ENCODE results near the gene PLCB4. TPM values are rescaled to one million over a fixed set of nuclear protein-coding genes. Genes with fewer than 3 reads are reported as not detected.

PLCB4 gene
- total RNA-seq, 1 donor from 2014 or later, result 19.9 TPM

DNA sequence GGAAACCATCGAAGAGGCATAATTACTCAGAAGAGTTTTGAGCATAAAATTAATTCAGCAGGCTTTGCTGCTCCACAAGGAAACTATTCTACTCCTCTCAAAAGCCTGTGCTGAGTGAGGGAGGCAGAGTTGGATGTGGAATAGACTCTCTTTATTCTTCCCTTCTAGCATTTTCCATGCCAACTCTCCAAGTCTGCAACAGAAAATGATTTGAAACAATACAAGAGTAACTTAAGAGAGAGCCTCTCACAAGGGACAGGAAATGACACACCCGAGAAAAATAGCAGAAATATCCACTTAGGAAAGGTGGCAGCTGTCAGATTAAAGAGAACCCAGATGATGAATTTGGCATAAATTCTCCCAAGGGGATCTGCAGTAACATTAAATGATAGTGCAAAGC lies 419.2 kb downstream of the PLCB4 start:
- no peak overlapping the region for H3K4me3 ChIP-seq (ENCODE audit: low read depth, low read length)
- no peaks in the 10 kb centered on the region for H3K27me3 ChIP-seq (ENCODE audit: control insufficient read depth, insufficient read depth, low read length)
- TF ChIP-seq, protein P1, sequence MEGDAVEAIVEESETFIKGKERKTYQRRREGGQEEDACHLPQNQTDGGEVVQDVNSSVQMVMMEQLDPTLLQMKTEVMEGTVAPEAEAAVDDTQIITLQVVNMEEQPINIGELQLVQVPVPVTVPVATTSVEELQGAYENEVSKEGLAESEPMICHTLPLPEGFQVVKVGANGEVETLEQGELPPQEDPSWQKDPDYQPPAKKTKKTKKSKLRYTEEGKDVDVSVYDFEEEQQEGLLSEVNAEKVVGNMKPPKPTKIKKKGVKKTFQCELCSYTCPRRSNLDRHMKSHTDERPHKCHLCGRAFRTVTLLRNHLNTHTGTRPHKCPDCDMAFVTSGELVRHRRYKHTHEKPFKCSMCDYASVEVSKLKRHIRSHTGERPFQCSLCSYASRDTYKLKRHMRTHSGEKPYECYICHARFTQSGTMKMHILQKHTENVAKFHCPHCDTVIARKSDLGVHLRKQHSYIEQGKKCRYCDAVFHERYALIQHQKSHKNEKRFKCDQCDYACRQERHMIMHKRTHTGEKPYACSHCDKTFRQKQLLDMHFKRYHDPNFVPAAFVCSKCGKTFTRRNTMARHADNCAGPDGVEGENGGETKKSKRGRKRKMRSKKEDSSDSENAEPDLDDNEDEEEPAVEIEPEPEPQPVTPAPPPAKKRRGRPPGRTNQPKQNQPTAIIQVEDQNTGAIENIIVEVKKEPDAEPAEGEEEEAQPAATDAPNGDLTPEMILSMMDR (IDR thresholded peaks at IDR 0.05; ENCODE audit: insufficient read depth, low read length, poor library complexity, severe bottlenecking), result no peak
- no peak for DNase-seq (ENCODE audit: low read depth)
- no peaks in the 10 kb centered on the region for H3K36me3 ChIP-seq (ENCODE audit: control insufficient read depth, insufficient read depth, low read length)

DNA sequence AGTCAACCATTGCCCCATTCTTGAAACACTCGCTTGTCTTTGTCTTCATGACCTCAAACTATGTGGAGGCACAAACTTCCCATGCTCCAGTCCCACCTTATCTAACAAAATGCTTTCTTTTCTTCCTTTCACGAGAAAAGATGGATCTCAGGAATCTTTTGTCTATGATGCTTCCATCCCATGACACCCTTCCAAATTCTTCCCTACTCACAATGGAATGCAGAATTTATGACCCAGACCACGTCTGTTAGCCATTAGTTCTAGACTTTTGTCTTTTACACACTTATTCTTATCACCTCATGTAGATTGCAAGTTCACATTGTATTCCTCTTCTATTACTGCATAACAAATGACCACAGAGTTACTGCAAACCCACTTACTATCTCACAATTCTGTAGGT lies 421.3 kb downstream of the PLCB4 start:
- H3K27me3 ChIP-seq (ENCODE audit: control insufficient read depth, insufficient read depth, low read length), result no peaks in the 10 kb centered on the region
- TF ChIP-seq, protein P1 (IDR thresholded peaks at IDR 0.05; ENCODE audit: insufficient read depth, low read length, poor library complexity, severe bottlenecking), result no peak
- H3K36me3 ChIP-seq (ENCODE audit: control insufficient read depth, insufficient read depth, low read length), result no peaks in the 10 kb centered on the region
- H3K4me3 ChIP-seq (ENCODE audit: low read depth, low read length), result no peak overlapping the region
- no peak for DNase-seq (ENCODE audit: low read depth)

DNA sequence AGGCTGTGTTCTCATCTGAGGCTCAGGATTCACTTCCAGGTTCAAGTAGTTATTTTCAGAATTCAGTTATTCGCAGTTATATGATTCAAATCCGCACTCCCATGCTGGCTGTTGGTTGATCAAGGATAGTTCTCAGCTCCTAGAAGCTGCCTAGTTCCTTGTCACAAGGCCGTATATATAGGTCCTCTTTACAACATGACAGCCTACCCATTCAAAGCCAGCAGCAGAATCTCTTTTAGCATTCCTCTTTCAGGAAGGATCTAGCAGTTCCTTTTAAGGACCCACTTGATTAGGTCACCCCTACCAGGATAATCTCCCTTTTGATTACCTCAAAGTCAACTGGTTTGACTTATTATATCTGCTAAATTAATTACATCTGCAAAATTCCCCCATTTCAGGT lies 421.7 kb downstream of the PLCB4 start:
- DNase-seq (ENCODE audit: low read depth), result no peak
- Histone ChIP-seq H3K4me3 (ENCODE audit: low read depth, low read length) (no peak overlapping the region), H3K27me3 (ENCODE audit: control insufficient read depth, insufficient read depth, low read length) (no peaks in the 10 kb centered on the region), H3K36me3 (ENCODE audit: control insufficient read depth, insufficient read depth, low read length) (no peaks in the 10 kb centered on the region)
- TF ChIP-seq, protein P1 (IDR thresholded peaks at IDR 0.05; ENCODE audit: insufficient read depth, low read length, poor library complexity, severe bottlenecking), result no peak

DNA sequence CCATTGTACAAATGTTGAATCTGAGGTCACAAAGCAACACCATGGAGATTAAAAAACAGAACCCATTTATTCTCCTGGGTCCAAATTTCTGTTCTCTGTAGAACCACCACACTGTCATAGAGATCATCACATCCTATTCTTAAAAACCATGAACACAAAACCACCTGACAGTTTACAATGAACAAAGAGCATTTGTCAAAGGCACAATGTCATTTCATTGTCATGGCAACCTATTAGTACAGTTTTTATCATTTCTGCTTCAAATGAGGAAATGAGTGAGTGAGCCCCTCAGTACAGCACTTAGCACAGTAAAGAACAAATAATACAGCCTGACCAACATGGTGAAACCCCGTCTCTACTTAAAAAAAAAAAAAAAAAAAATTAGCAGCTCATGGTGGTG lies 422.4 kb downstream of the PLCB4 start:
- H3K4me3 ChIP-seq (ENCODE audit: low read depth, low read length), result no peak overlapping the region
- TF ChIP-seq, protein P1 (IDR thresholded peaks at IDR 0.05; ENCODE audit: insufficient read depth, low read length, poor library complexity, severe bottlenecking), result no peak
- no peaks in the 10 kb centered on the region for H3K27me3 ChIP-seq (ENCODE audit: control insufficient read depth, insufficient read depth, low read length)
- no peaks in the 10 kb centered on the region for H3K36me3 ChIP-seq (ENCODE audit: control insufficient read depth, insufficient read depth, low read length)
- DNase-seq (ENCODE audit: low read depth), result no peak

DNA sequence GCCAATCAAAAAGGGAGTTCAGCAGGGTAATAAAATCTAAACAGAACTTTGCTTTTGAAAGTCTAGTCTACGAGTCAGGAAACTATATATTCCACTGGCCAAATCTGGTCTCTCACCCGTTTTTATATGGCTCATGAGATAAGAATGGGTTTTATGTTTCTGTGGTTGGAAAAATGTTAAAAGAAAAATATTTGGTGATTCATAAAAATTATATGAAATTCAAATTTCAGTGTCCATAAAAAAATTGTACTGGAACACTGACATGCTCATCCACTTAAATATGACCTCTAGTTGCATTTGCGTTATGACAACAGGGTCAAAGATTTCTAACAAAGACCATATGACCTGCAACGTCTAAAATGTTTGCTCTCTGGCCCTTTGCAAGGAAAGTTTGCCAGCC lies 423.2 kb downstream of the PLCB4 start:
- TF ChIP-seq, protein P1 (IDR thresholded peaks at IDR 0.05; ENCODE audit: insufficient read depth, low read length, poor library complexity, severe bottlenecking), result no peak
- Histone ChIP-seq H3K36me3 (ENCODE audit: control insufficient read depth, insufficient read depth, low read length) (no peaks in the 10 kb centered on the region), H3K4me3 (ENCODE audit: low read depth, low read length) (no peak overlapping the region), H3K27me3 (ENCODE audit: control insufficient read depth, insufficient read depth, low read length) (no peaks in the 10 kb centered on the region)
- no peak for DNase-seq (ENCODE audit: low read depth)

DNA sequence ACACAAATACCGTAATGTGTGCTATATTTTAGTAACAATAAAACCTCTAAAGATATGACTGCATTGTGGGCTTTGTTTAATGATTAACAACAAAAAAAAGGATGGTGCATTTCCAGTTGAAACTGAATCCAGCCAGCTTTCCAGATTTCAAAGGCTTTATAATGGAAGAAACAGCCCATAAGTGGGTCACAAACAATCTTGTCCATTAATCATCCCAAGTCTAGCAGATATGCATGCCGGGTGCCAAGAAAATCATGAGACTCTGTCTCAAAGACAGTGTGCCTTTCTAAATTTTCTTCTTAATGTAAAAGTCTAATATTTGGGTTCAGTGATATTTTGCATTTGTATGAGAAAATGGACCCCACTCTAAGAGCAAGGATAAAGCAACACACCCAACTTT lies 424.9 kb downstream of the PLCB4 start:
- Histone ChIP-seq H3K27me3 (ENCODE audit: control insufficient read depth, insufficient read depth, low read length) (no peaks in the 10 kb centered on the region), H3K36me3 (ENCODE audit: control insufficient read depth, insufficient read depth, low read length) (no peaks in the 10 kb centered on the region), H3K4me3 (ENCODE audit: low read depth, low read length) (no peak overlapping the region)
- DNase-seq (ENCODE audit: low read depth), result no peak
- TF ChIP-seq, protein P1 (IDR thresholded peaks at IDR 0.05; ENCODE audit: insufficient read depth, low read length, poor library complexity, severe bottlenecking), result no peak

Measured in kidney epithelial cell (primary cell).